ENCODE results near the gene TMEM141. TPM values are rescaled to one million over a fixed set of nuclear protein-coding genes. Genes with fewer than 3 reads are reported as not detected.
A peak's percentile ranks its signal among the peaks of the same experiment; 100 is the strongest.

TMEM141 gene
- polyA plus RNA-seq, 1 donor (not counting 4 experiments of a cell fraction or from before 2014, with no cell fraction given): 85.5 TPM

- Histone ChIP-seq H3K4me2 (ENCODE audit: control insufficient read depth, extremely low read depth, insufficient read depth, low read depth, low read length) (peak overlapping the region; percentile 84), H3K9me1 (ENCODE audit: control insufficient read depth, extremely low read depth, insufficient read depth, low read length) (no peaks in the 10 kb centered on the region), H4K20me1 (ENCODE audit: control insufficient read depth, extremely low read depth, insufficient read depth, low read length) (peaks cover 17% of the 10 kb centered on the region), H3K27ac (ENCODE audit: control insufficient read depth, insufficient read depth, low read length) (peak overlapping the region; percentile 98), H3K79me2 (ENCODE audit: control insufficient read depth, insufficient read depth, low read length) (peaks cover 9% of the 10 kb centered on the region), H3K9me3 (ENCODE audit: control insufficient read depth, low read depth, low read length) (no peaks in the 10 kb centered on the region), H2AFZ (ENCODE audit: control insufficient read depth, low read length) (peak overlapping the region; percentile 40), H3K4me3 (ENCODE audit: control insufficient read depth in 2 of 3, extremely low read depth in 1 of 3, insufficient read depth in 2 of 3, low read depth in 1 of 3, low read length in 3 of 3) (peak overlapping the region; percentile 70 to 83 (median 82)), H3K27me3 (ENCODE audit: control insufficient read depth, extremely low read depth, insufficient read depth, low read length) (peaks cover 13% of the 10 kb centered on the region), H3K9ac (ENCODE audit: control insufficient read depth, extremely low read depth, insufficient read depth, low read length) (peak overlapping the region; percentile 99), H3K36me3 (ENCODE audit: control insufficient read depth in 2 of 2, extremely low read depth in 1 of 2, insufficient read depth in 2 of 2, low read length in 2 of 2) (peaks cover 8 to 17% of the 10 kb centered on the region in 2 experiments), H3K4me1 (ENCODE audit: control insufficient read depth, extremely low read depth, insufficient read depth, low read length) (peaks cover 17% of the 10 kb centered on the region)
- peak; percentile 65 for DNase-seq (ENCODE audit: low read depth, low spot score)
- no peak for FAIRE-seq
- dilution Hi-C loops (cut with MboI; ENCODE audit: extremely low pct_ligation_motif_present, low sequenced_read_pairs): no loop called here
- TF ChIP-seq CTCF (optimal IDR thresholded peaks at IDR 0.05 in 1 of 3, IDR thresholded peaks at IDR 0.05 in 1 of 3, conservative IDR thresholded peaks at IDR 0.05 in 1 of 3; ENCODE audit: extremely low read depth in 1 of 3, insufficient read depth in 2 of 3, low read length in 3 of 3) (peak; percentile 80 to 100 (median 99)), EZH2 (IDR thresholded peaks at IDR 0.05; ENCODE audit: low read length) (no peak)
Measured at GRCh38 chr9:136791516-136792276, 552 bp downstream of the TMEM141 start.

GRCh38 chr9:136792321-136793085 lies 1.4 kb downstream of the TMEM141 start:
- peaks cover 9% of the 10 kb centered on the region for H3K79me2 ChIP-seq (ENCODE audit: control insufficient read depth, insufficient read depth, low read length)
- H4K20me1 ChIP-seq (ENCODE audit: control insufficient read depth, extremely low read depth, insufficient read depth, low read length): peaks cover 17% of the 10 kb centered on the region
- peaks cover 17% of the 10 kb centered on the region for H3K4me1 ChIP-seq (ENCODE audit: control insufficient read depth, extremely low read depth, insufficient read depth, low read length)
- no peak for FAIRE-seq
- peak overlapping the region; percentile 99 for H3K9ac ChIP-seq (ENCODE audit: control insufficient read depth, extremely low read depth, insufficient read depth, low read length)
- dilution Hi-C loops (cut with MboI; ENCODE audit: extremely low pct_ligation_motif_present, low sequenced_read_pairs): no loop called here
- peak overlapping the region; percentile 98 for H3K27ac ChIP-seq (ENCODE audit: control insufficient read depth, insufficient read depth, low read length)
- DNase-seq (ENCODE audit: low read depth, low spot score): no peak
- TF ChIP-seq EZH2 (IDR thresholded peaks at IDR 0.05; ENCODE audit: low read length) (no peak), CTCF (optimal IDR thresholded peaks at IDR 0.05 in 1 of 3, IDR thresholded peaks at IDR 0.05 in 1 of 3, conservative IDR thresholded peaks at IDR 0.05 in 1 of 3; ENCODE audit: extremely low read depth in 1 of 3, insufficient read depth in 2 of 3, low read length in 3 of 3) (no peak)
- peaks cover 8 to 17% of the 10 kb centered on the region in 2 experiments for H3K36me3 ChIP-seq (ENCODE audit: control insufficient read depth in 2 of 2, extremely low read depth in 1 of 2, insufficient read depth in 2 of 2, low read length in 2 of 2)
- H3K4me2 ChIP-seq (ENCODE audit: control insufficient read depth, extremely low read depth, insufficient read depth, low read depth, low read length): peak overlapping the region; percentile 84
- H3K27me3 ChIP-seq (ENCODE audit: control insufficient read depth, extremely low read depth, insufficient read depth, low read length): peaks cover 13% of the 10 kb centered on the region
- no peaks in the 10 kb centered on the region for H3K9me3 ChIP-seq (ENCODE audit: control insufficient read depth, low read depth, low read length)
- peak overlapping the region; percentile 70 to 83 (median 82) for H3K4me3 ChIP-seq (ENCODE audit: control insufficient read depth in 2 of 3, extremely low read depth in 1 of 3, insufficient read depth in 2 of 3, low read depth in 1 of 3, low read length in 3 of 3)
- H2AFZ ChIP-seq (ENCODE audit: control insufficient read depth, low read length): no peak overlapping the region
- H3K9me1 ChIP-seq (ENCODE audit: control insufficient read depth, extremely low read depth, insufficient read depth, low read length): no peaks in the 10 kb centered on the region
